ENCODE data around the gene TRIM62.

The TRIM62 gene

GRCh38 chr1:33180226-33180910 is 1.5 kb downstream of the TRIM62 start:
- no peak for DNase-seq

GRCh38 chr1:33178836-33179439 is 2.9 kb downstream of the TRIM62 start:
- no peak for DNase-seq

- DNase-seq, result no peak
Measured at GRCh38 chr1:33177996-33178540, 3.8 kb downstream of the TRIM62 start.

- DNase-seq, result no peak
Measured at GRCh38 chr1:33176887-33177286, 5.0 kb downstream of the TRIM62 start.

- DNase-seq, result no peak
Measured at GRCh38 chr1:33176362-33176850, 5.4 kb downstream of the TRIM62 start.

- DNase-seq, result no peak
Measured at GRCh38 chr1:33175865-33176264, 6.0 kb downstream of the TRIM62 start.

- no peak for DNase-seq
Measured at GRCh38 chr1:33173091-33173490, 8.8 kb downstream of the TRIM62 start.

GRCh38 chr1:33171977-33172813 is 9.6 kb downstream of the TRIM62 start:
- DNase-seq, result no peak

- DNase-seq, result no peak
Measured at GRCh38 chr1:33170351-33171274, 11.2 kb downstream of the TRIM62 start.

GRCh38 chr1:33169290-33170055 is 12.4 kb downstream of the TRIM62 start:
- DNase-seq, result no peak

GRCh38 chr1:33168556-33169289 is 13.1 kb downstream of the TRIM62 start:
- DNase-seq, result no peak

- DNase-seq, result no peak
Measured at GRCh38 chr1:33167650-33168447, 14.0 kb downstream of the TRIM62 start.

- no peak for DNase-seq
Measured at GRCh38 chr1:33165809-33166208, 16.0 kb downstream of the TRIM62 start.

- no peak for DNase-seq
Measured at GRCh38 chr1:33165209-33165608, 16.6 kb downstream of the TRIM62 start.

GRCh38 chr1:33163621-33164519 is 18.0 kb downstream of the TRIM62 start:
- no peak for DNase-seq

GRCh38 chr1:33162141-33162540 is 19.7 kb downstream of the TRIM62 start:
- no peak for DNase-seq

- DNase-seq, result no peak
Measured at GRCh38 chr1:33161061-33161681, 20.7 kb downstream of the TRIM62 start.

GRCh38 chr1:33159577-33159976 is 22.3 kb downstream of the TRIM62 start:
- DNase-seq, result no peak
